HEK293 (cell line): ENCODE measurements around the gene HS3ST3A1.

Source experiments
- BCL11A ChIP-seq: fragments of 450-650 bp; formaldehyde crosslinking; IDR thresholded peaks from 2 replicates; pipeline ENCODE4 v1.5.1; 2016; ENCODE audit warnings: low read depth, missing biosample characterization, missing genetic modification characterization
- GFI1B ChIP-seq: fragments of 450-650 bp; formaldehyde crosslinking; IDR thresholded peaks from 2 replicates; pipeline ENCODE4 v1.5.1; 2016; ENCODE audit warnings: missing biosample characterization, missing genetic modification characterization
- GLIS2 ChIP-seq: fragments of 450-650 bp; formaldehyde crosslinking; IDR thresholded peaks from 2 replicates; pipeline ENCODE4 v1.5.1; 2016; ENCODE audit warnings: missing biosample characterization, missing genetic modification characterization
- HOXA7 ChIP-seq: sonication (generic); formaldehyde crosslinking; IDR thresholded peaks from 2 replicates; pipeline ENCODE4 v1.8.1; 2022; ENCODE audit warnings: missing genetic modification reagents, borderline replicate concordance
- IKZF3 ChIP-seq: fragments of 450-650 bp; IDR thresholded peaks from 2 replicates; pipeline ENCODE4 v1.5.0; 2018; ENCODE audit warnings: missing biosample characterization, mild to moderate bottlenecking, missing genetic modification characterization, moderate library complexity
- SCRT2 ChIP-seq: fragments of 450-650 bp; formaldehyde crosslinking; IDR thresholded peaks from 2 replicates; pipeline ENCODE4 v1.5.1; 2016; ENCODE audit warnings: missing biosample characterization, missing genetic modification characterization
- SP7 ChIP-seq: fragments of 450-650 bp; formaldehyde crosslinking; IDR thresholded peaks from 2 replicates; pipeline ENCODE4 v1.5.1; 2016; ENCODE audit warnings: missing biosample characterization, missing genetic modification characterization
- TCF7L2 ChIP-seq: IDR thresholded peaks from 2 replicates; pipeline ENCODE4 v1.6.1; 2011; ENCODE audit warnings: low read depth, mild to moderate bottlenecking, inconsistent platforms, low read length, moderate library complexity, borderline replicate concordance
- TRIM28 ChIP-seq: IDR thresholded peaks from 2 replicates; pipeline ENCODE4 v1.6.1; 2011; ENCODE audit warnings: low read length, control low read depth, borderline replicate concordance
- ZBTB1 ChIP-seq: fragments of 450-650 bp; formaldehyde crosslinking; IDR thresholded peaks from 2 replicates; pipeline ENCODE4 v1.5.1; 2016; ENCODE audit warnings: missing biosample characterization, missing genetic modification characterization
- ZFP41 ChIP-seq: fragments of 450-650 bp; formaldehyde crosslinking; IDR thresholded peaks from 2 replicates; pipeline ENCODE4 v1.5.1; 2016; ENCODE audit warnings: missing biosample characterization, missing genetic modification characterization, borderline replicate concordance
- ZNF121 ChIP-seq: fragments of 450-650 bp; formaldehyde crosslinking; IDR thresholded peaks from 2 replicates; pipeline ENCODE4 v1.5.1; 2016; ENCODE audit warnings: missing biosample characterization, missing genetic modification characterization
- ZNF132 ChIP-seq: fragments of 450-650 bp; formaldehyde crosslinking; IDR thresholded peaks from 2 replicates; pipeline ENCODE4 v1.5.1; 2017; ENCODE audit warnings: missing biosample characterization, missing genetic modification characterization, borderline replicate concordance
- ZNF184 ChIP-seq: fragments of 450-650 bp; IDR thresholded peaks from 2 replicates; pipeline ENCODE4 v1.5.1; 2018; ENCODE audit warnings: missing biosample characterization, mild to moderate bottlenecking, missing genetic modification characterization
- ZNF214 ChIP-seq: fragments of 450-650 bp; formaldehyde crosslinking; IDR thresholded peaks from 2 replicates; pipeline ENCODE4 v1.5.1; 2017; ENCODE audit warnings: missing biosample characterization, mild to moderate bottlenecking, missing genetic modification characterization, borderline replicate concordance
- ZNF354C ChIP-seq: fragments of 450-650 bp; formaldehyde crosslinking; IDR thresholded peaks from 2 replicates; pipeline ENCODE4 v1.5.1; 2016; ENCODE audit warnings: missing biosample characterization, missing genetic modification characterization, low read depth, borderline replicate concordance
- ZNF423 ChIP-seq: fragments of 450-650 bp; formaldehyde crosslinking; IDR thresholded peaks from 2 replicates; pipeline ENCODE4 v1.5.1; 2016; ENCODE audit warnings: missing biosample characterization, missing genetic modification characterization
- ZNF610 ChIP-seq: fragments of 450-650 bp; formaldehyde crosslinking; IDR thresholded peaks from 2 replicates; pipeline ENCODE4 v1.5.1; 2016; ENCODE audit warnings: missing biosample characterization, missing genetic modification characterization, borderline replicate concordance
- ZNF654 ChIP-seq: fragments of 450-650 bp; formaldehyde crosslinking; IDR thresholded peaks from 2 replicates; pipeline ENCODE4 v1.5.1; 2016; ENCODE audit warnings: low read depth, missing biosample characterization, missing genetic modification characterization
- ZNF670 ChIP-seq: fragments of 450-650 bp; formaldehyde crosslinking; IDR thresholded peaks from 2 replicates; pipeline ENCODE4 v1.5.1; 2016; ENCODE audit warnings: missing biosample characterization, missing genetic modification characterization, low read depth
- ZXDB ChIP-seq: fragments of 450-650 bp; formaldehyde crosslinking; IDR thresholded peaks from 2 replicates; pipeline ENCODE4 v1.5.1; 2016; ENCODE audit warnings: missing biosample characterization, missing genetic modification characterization
- TF ChIP-seq, protein P1 (sequence below): fragments of 450-650 bp; formaldehyde crosslinking; IDR thresholded peaks from 2 replicates; pipeline ENCODE4 v1.5.1; 2016; ENCODE audit warnings: missing biosample characterization, missing genetic modification characterization
- TF ChIP-seq, protein P2 (sequence below): fragments of 450-650 bp; formaldehyde crosslinking; IDR thresholded peaks from 2 replicates; pipeline ENCODE4 v1.5.0; 2017; ENCODE audit warnings: missing biosample characterization, missing genetic modification characterization, borderline replicate concordance
- TF ChIP-seq, protein P3 (sequence below): fragments of 450-650 bp; formaldehyde crosslinking; IDR thresholded peaks from 2 replicates; pipeline ENCODE4 v1.5.1; 2016; ENCODE audit warnings: missing biosample characterization, missing genetic modification characterization
- TF ChIP-seq, protein P4 (sequence below): fragments of 450-650 bp; formaldehyde crosslinking; IDR thresholded peaks from 2 replicates; pipeline ENCODE4 v1.5.1; 2016; ENCODE audit warnings: missing biosample characterization, missing genetic modification characterization
- TF ChIP-seq, protein P5 (sequence below): fragments of 450-650 bp; formaldehyde crosslinking; IDR thresholded peaks from 2 replicates; pipeline ENCODE4 v1.5.1; 2017; ENCODE audit warnings: missing biosample characterization, missing genetic modification characterization

HS3ST3A1 gene

DNA sequence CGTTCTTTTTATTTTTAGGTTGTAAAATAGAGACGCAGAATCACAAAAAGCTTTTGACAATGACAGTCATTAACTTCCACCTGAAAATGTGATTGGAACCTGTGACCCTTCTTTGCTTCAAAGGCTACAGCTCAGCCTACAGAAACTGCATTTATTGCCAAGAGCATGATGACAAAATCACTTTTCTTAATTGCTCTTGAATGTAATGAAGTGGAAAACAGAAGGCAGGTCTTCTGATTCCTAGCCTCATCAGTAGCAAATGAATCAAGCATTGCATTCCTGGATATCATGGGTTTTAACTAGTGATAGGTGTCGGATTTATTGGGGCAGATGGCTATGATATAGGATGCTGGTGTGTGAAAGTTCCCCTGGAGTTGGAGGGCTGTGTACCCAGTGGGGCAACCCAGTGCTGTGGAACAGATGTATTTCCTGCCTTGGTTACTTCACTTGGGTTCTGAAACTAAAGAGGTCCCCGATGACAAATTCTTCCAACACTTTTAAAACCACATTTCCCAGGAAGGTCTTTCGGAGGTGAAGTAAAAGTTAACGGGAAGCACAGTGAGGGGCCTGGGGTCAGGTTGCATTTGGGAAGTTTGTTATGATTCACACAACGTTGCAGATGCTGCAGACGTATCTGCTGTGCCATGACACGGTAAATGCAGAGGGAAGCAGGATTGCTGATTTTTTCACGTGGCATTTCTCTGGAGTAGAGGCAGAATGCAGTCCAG, 127.5 kb downstream of the HS3ST3A1 start (continued):
- TF ChIP-seq, protein P1, sequence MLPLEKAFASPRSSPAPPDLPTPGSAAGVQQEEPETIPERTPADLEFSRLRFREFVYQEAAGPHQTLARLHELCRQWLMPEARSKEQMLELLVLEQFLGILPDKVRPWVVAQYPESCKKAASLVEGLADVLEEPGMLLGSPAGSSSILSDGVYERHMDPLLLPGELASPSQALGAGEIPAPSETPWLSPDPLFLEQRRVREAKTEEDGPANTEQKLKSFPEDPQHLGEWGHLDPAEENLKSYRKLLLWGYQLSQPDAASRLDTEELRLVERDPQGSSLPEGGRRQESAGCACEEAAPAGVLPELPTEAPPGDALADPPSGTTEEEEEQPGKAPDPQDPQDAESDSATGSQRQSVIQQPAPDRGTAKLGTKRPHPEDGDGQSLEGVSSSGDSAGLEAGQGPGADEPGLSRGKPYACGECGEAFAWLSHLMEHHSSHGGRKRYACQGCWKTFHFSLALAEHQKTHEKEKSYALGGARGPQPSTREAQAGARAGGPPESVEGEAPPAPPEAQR (tag by site-specific recombination): no peak
- TF ChIP-seq SP7: no peak
- no peak for TF ChIP-seq ZBTB1
- no peak for TF ChIP-seq BCL11A (tag by site-specific recombination)
- no peak for TF ChIP-seq ZNF121 (tag by site-specific recombination)
- peak; percentile 56; the same call in 1 of the 2 replicates for TF ChIP-seq TRIM28
- TF ChIP-seq, protein P2, sequence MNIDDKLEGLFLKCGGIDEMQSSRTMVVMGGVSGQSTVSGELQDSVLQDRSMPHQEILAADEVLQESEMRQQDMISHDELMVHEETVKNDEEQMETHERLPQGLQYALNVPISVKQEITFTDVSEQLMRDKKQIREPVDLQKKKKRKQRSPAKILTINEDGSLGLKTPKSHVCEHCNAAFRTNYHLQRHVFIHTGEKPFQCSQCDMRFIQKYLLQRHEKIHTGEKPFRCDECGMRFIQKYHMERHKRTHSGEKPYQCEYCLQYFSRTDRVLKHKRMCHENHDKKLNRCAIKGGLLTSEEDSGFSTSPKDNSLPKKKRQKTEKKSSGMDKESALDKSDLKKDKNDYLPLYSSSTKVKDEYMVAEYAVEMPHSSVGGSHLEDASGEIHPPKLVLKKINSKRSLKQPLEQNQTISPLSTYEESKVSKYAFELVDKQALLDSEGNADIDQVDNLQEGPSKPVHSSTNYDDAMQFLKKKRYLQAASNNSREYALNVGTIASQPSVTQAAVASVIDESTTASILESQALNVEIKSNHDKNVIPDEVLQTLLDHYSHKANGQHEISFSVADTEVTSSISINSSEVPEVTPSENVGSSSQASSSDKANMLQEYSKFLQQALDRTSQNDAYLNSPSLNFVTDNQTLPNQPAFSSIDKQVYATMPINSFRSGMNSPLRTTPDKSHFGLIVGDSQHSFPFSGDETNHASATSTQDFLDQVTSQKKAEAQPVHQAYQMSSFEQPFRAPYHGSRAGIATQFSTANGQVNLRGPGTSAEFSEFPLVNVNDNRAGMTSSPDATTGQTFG (tag by site-specific recombination): no peak
- TF ChIP-seq, protein P3, sequence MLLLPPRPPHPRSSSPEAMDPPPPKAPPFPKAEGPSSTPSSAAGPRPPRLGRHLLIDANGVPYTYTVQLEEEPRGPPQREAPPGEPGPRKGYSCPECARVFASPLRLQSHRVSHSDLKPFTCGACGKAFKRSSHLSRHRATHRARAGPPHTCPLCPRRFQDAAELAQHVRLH (tag by site-specific recombination): no peak
- TF ChIP-seq ZNF184 (tag by site-specific recombination): no peak
- no peak for TF ChIP-seq ZNF670 (tag by site-specific recombination)
- TF ChIP-seq ZNF214: no peak
- TF ChIP-seq, protein P4, sequence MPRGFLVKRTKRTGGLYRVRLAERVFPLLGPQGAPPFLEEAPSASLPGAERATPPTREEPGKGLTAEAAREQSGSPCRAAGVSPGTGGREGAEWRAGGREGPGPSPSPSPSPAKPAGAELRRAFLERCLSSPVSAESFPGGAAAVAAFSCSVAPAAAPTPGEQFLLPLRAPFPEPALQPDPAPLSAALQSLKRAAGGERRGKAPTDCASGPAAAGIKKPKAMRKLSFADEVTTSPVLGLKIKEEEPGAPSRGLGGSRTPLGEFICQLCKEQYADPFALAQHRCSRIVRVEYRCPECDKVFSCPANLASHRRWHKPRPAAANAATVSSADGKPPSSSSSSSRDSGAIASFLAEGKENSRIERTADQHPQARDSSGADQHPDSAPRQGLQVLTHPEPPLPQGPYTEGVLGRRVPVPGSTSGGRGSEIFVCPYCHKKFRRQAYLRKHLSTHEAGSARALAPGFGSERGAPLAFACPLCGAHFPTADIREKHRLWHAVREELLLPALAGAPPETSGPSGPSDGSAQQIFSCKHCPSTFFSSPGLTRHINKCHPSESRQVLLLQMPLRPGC (tag by site-specific recombination): no peak
- no peak for TF ChIP-seq ZFP41 (tag by site-specific recombination)
- no peak for TF ChIP-seq ZNF654
- TF ChIP-seq IKZF3 (tag by site-specific recombination): no peak
- no peak for TF ChIP-seq ZXDB (tag by site-specific recombination)
- TF ChIP-seq GFI1B (tag by site-specific recombination): no peak
- TF ChIP-seq ZNF132 (tag by site-specific recombination): no peak
- no peak for TF ChIP-seq SCRT2
- TF ChIP-seq ZNF423: no peak
- TF ChIP-seq HOXA7 (CRISPR knock-in tag): no peak
- peak; percentile 49; the same call in 1 of the 2 replicates for TF ChIP-seq GLIS2 (tag by site-specific recombination)
- no peak for TF ChIP-seq ZNF354C (tag by site-specific recombination)
- TF ChIP-seq, protein P5, sequence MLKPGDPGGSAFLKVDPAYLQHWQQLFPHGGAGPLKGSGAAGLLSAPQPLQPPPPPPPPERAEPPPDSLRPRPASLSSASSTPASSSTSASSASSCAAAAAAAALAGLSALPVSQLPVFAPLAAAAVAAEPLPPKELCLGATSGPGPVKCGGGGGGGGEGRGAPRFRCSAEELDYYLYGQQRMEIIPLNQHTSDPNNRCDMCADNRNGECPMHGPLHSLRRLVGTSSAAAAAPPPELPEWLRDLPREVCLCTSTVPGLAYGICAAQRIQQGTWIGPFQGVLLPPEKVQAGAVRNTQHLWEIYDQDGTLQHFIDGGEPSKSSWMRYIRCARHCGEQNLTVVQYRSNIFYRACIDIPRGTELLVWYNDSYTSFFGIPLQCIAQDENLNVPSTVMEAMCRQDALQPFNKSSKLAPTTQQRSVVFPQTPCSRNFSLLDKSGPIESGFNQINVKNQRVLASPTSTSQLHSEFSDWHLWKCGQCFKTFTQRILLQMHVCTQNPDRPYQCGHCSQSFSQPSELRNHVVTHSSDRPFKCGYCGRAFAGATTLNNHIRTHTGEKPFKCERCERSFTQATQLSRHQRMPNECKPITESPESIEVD (tag by site-specific recombination): peak; percentile 53
- TF ChIP-seq ZNF610 (tag by site-specific recombination): no peak
- TF ChIP-seq TCF7L2: no peak
- TF ChIP-seq, all 188 proteins: peak for 7
